Activated CD4-positive, alpha-beta T cell treated with anti-CD3 and anti-CD28 coated beads, Interleukin-2, amount 10 ng/mL, durations not matched to agents 7 days and 5 days (primary cell): ENCODE data around the gene GPNMB. TPM values are rescaled to one million over a fixed set of nuclear protein-coding genes. Genes with fewer than 3 reads are reported as not detected.
"Not testable (repeated sequence)": the region's sequence is repeated elsewhere in the genome, so short reads cannot be mapped to it uniquely, and the experiment has no call there.

ENCODE experiments used
- CTCF ChIA-PET: fragments of 350-600 bp; sonication (Branson Sonifier 250); formaldehyde crosslinking; loops from one replicate; lab custom pipeline; 2021; ENCODE audit warnings: antibody characterized with exemption; lab: Charles Lee
- POLR2A ChIA-PET: fragments of 350-600 bp; sonication (Branson Sonifier 250); formaldehyde crosslinking; loops from one replicate; lab custom pipeline; 2021; ENCODE audit warnings: antibody characterized with exemption; lab: Charles Lee
- DNase-seq: peaks from one replicate; pipeline ENCODE4 v3.0.0-alpha.2; 2020
- H3K27ac Mint-ChIP-seq: one replicate; pipeline ENCODE4 v1.8.0; 2021; ENCODE audit warnings: mild to moderate bottlenecking, moderate library complexity, mixed read lengths
- H3K27me3 Mint-ChIP-seq: one replicate; pipeline ENCODE4 v1.8.0; 2021; ENCODE audit warnings: mixed read lengths
- H3K36me3 Mint-ChIP-seq: one replicate; pipeline ENCODE4 v1.8.0; 2021; ENCODE audit warnings: low read depth, mixed read lengths
- H3K4me1 Mint-ChIP-seq: one replicate; pipeline ENCODE4 v1.8.0; 2021; ENCODE audit warnings: mixed read lengths
- H3K4me3 Mint-ChIP-seq: one replicate; pipeline ENCODE4 v1.8.0; 2021; ENCODE audit warnings: mild to moderate bottlenecking, moderate library complexity, mixed read lengths
- H3K9me3 Mint-ChIP-seq: one replicate; pipeline ENCODE4 v1.8.0; 2021; ENCODE audit warnings: mixed read lengths
- total RNA-seq, 2 experiments: library from RNA; stranded (reverse); gene quantifications; one replicate each; pipeline ENCODE4 v1.2.3, GENCODE V29; 2021

Gene GPNMB
- total RNA-seq = not detected

- ChIA-PET POLR2A (no interaction called here), CTCF (no interaction called here)
- no peaks in the 10 kb centered on the region for H3K9me3 Mint-ChIP-seq
- H3K27ac Mint-ChIP-seq = no peak within 1 kb of the TSS
- H3K36me3 Mint-ChIP-seq = no peaks in the 10 kb centered on the region
- peaks cover 3% of the 10 kb centered on the region for H3K4me1 Mint-ChIP-seq
- DNase-seq = no peak
- peaks cover 59% of the 10 kb centered on the region for H3K27me3 Mint-ChIP-seq
- H3K4me3 Mint-ChIP-seq = no peak within 1 kb of the TSS
Observed at GRCh38 chr7:23246555-23246954, at the start of gene GPNMB. Gene GPNMB (plus strand): TSS chr7:23246775. CDS start chr7:23246858, 83 bp downstream.

- DNase-seq, H3K4me3 Mint-ChIP-seq, H3K9me3 Mint-ChIP-seq, H3K4me1 Mint-ChIP-seq, H3K27ac Mint-ChIP-seq, POLR2A ChIA-PET, H3K27me3 Mint-ChIP-seq: not testable (repeated sequence)
- peaks cover 33% of the 10 kb centered on the region for H3K36me3 Mint-ChIP-seq
- CTCF ChIA-PET = interaction anchor here (1.3 kb wide), 1 partner anchor 12 kb away, joined by 4 read pairs; no protein-coding TSS in a partner anchor
Observed at GRCh38 chr7:23197745-23198144, 48.8 kb upstream of the GPNMB start.

GRCh38 chr7:23200331-23200730 is 46.2 kb upstream of the GPNMB start:
- peaks cover 1% of the 10 kb centered on the region for H3K4me1 Mint-ChIP-seq
- no peaks in the 10 kb centered on the region for H3K9me3 Mint-ChIP-seq
- H3K4me3 Mint-ChIP-seq = no peak overlapping the region
- H3K27ac Mint-ChIP-seq = no peak overlapping the region
- CTCF ChIA-PET = interaction anchor here (1.3 kb wide), 1 partner anchor 18 kb away, joined by 3 read pairs; the partner anchor contains the start of gene NUP42
- POLR2A ChIA-PET = no interaction called here
- no peak for DNase-seq
- peaks cover 49% of the 10 kb centered on the region for H3K36me3 Mint-ChIP-seq
- peaks cover 1% of the 10 kb centered on the region for H3K27me3 Mint-ChIP-seq

GRCh38 chr7:23204241-23204640 is 42.3 kb upstream of the GPNMB start:
- DNase-seq = no peak
- Mint-ChIP-seq H3K27me3 (peaks cover 26% of the 10 kb centered on the region), H3K27ac (no peak overlapping the region), H3K36me3 (peaks cover 42% of the 10 kb centered on the region), H3K9me3 (no peaks in the 10 kb centered on the region), H3K4me1 (peaks cover 8% of the 10 kb centered on the region), H3K4me3 (no peak overlapping the region)
- CTCF ChIA-PET = interaction anchor here (0.8 kb wide), 1 partner anchor 23 kb away, joined by 3 read pairs; the partner anchor contains the start of gene NUP42
- POLR2A ChIA-PET = no interaction called here

GRCh38 chr7:23205577-23205908 is 41.0 kb upstream of the GPNMB start:
- Mint-ChIP-seq H3K4me3 (peak overlapping the region; percentile 42), H3K36me3 (peaks cover 35% of the 10 kb centered on the region), H3K27ac (no peak overlapping the region), H3K9me3 (no peaks in the 10 kb centered on the region), H3K27me3 (peaks cover 26% of the 10 kb centered on the region), H3K4me1 (peaks cover 8% of the 10 kb centered on the region)
- ChIA-PET CTCF (no interaction called here), POLR2A (no interaction called here)
- no peak for DNase-seq

- Mint-ChIP-seq H3K4me1 (peaks cover 8% of the 10 kb centered on the region), H3K27ac (no peak overlapping the region), H3K27me3 (peaks cover 31% of the 10 kb centered on the region), H3K9me3 (no peaks in the 10 kb centered on the region), H3K4me3 (peak overlapping the region; percentile 42), H3K36me3 (peaks cover 32% of the 10 kb centered on the region)
- DNase-seq = no peak
- CTCF ChIA-PET = no interaction called here
- POLR2A ChIA-PET = no interaction called here
Observed at GRCh38 chr7:23205909-23206767, 40.4 kb upstream of the GPNMB start.

- H3K27ac Mint-ChIP-seq = no peak overlapping the region
- H3K36me3 Mint-ChIP-seq = peaks cover 27% of the 10 kb centered on the region
- peaks cover 8% of the 10 kb centered on the region for H3K4me1 Mint-ChIP-seq
- DNase-seq = no peak
- peaks cover 31% of the 10 kb centered on the region for H3K27me3 Mint-ChIP-seq
- no peak overlapping the region for H3K4me3 Mint-ChIP-seq
- ChIA-PET POLR2A (no interaction called here), CTCF (no interaction called here)
- no peaks in the 10 kb centered on the region for H3K9me3 Mint-ChIP-seq
Observed at GRCh38 chr7:23207021-23207420, 39.6 kb upstream of the GPNMB start.

GRCh38 chr7:23207884-23208283 is 38.7 kb upstream of the GPNMB start:
- H3K9me3 Mint-ChIP-seq = no peaks in the 10 kb centered on the region
- peaks cover 31% of the 10 kb centered on the region for H3K27me3 Mint-ChIP-seq
- H3K27ac Mint-ChIP-seq = no peak overlapping the region
- DNase-seq = no peak
- H3K36me3 Mint-ChIP-seq = peaks cover 27% of the 10 kb centered on the region
- ChIA-PET CTCF (no interaction called here), POLR2A (no interaction called here)
- H3K4me1 Mint-ChIP-seq = peaks cover 8% of the 10 kb centered on the region
- no peak overlapping the region for H3K4me3 Mint-ChIP-seq

- Mint-ChIP-seq H3K4me3 (no peak overlapping the region), H3K9me3 (no peaks in the 10 kb centered on the region), H3K36me3 (peaks cover 23% of the 10 kb centered on the region), H3K27me3 (peaks cover 31% of the 10 kb centered on the region), H3K27ac (no peak overlapping the region), H3K4me1 (peaks cover 8% of the 10 kb centered on the region)
- CTCF ChIA-PET = no interaction called here
- no peak for DNase-seq
- POLR2A ChIA-PET = no interaction called here
Observed at GRCh38 chr7:23208316-23208715, 38.3 kb upstream of the GPNMB start.

GRCh38 chr7:23210506-23210905 is 36.1 kb upstream of the GPNMB start:
- POLR2A ChIA-PET = no interaction called here
- Mint-ChIP-seq H3K9me3 (no peaks in the 10 kb centered on the region), H3K27ac (no peak overlapping the region), H3K36me3 (peaks cover 5% of the 10 kb centered on the region), H3K27me3 (peaks cover 28% of the 10 kb centered on the region), H3K4me3 (no peak overlapping the region), H3K4me1 (peaks cover 5% of the 10 kb centered on the region)
- DNase-seq = no peak
- CTCF ChIA-PET = no interaction called here

GRCh38 chr7:23211589-23211988 is 35.0 kb upstream of the GPNMB start:
- Mint-ChIP-seq H3K27me3 (peaks cover 23% of the 10 kb centered on the region), H3K9me3 (no peaks in the 10 kb centered on the region), H3K36me3 (peaks cover 1% of the 10 kb centered on the region), H3K4me3 (no peak overlapping the region), H3K27ac (no peak overlapping the region), H3K4me1 (peaks cover 2% of the 10 kb centered on the region)
- DNase-seq = no peak
- ChIA-PET POLR2A (no interaction called here), CTCF (no interaction called here)

- H3K27me3 Mint-ChIP-seq = peaks cover 15% of the 10 kb centered on the region
- POLR2A ChIA-PET = no interaction called here
- CTCF ChIA-PET = no interaction called here
Observed at GRCh38 chr7:23212395-23212794, 34.2 kb upstream of the GPNMB start.

GRCh38 chr7:23212841-23213240 is 33.7 kb upstream of the GPNMB start:
- no peaks in the 10 kb centered on the region for H3K9me3 Mint-ChIP-seq
- no peaks in the 10 kb centered on the region for H3K4me1 Mint-ChIP-seq
- DNase-seq = no peak
- no peak overlapping the region for H3K4me3 Mint-ChIP-seq
- peaks cover 11% of the 10 kb centered on the region for H3K27me3 Mint-ChIP-seq
- POLR2A ChIA-PET = no interaction called here
- H3K36me3 Mint-ChIP-seq = no peaks in the 10 kb centered on the region
- H3K27ac Mint-ChIP-seq = no peak overlapping the region
- CTCF ChIA-PET = no interaction called here

More at GRCh38 chr7:23212395-23212794, 34.2 kb upstream of the GPNMB start:
- no peaks in the 10 kb centered on the region for H3K9me3 Mint-ChIP-seq
- no peak overlapping the region for H3K27ac Mint-ChIP-seq
- DNase-seq = no peak
- no peaks in the 10 kb centered on the region for H3K4me1 Mint-ChIP-seq
- no peak overlapping the region for H3K4me3 Mint-ChIP-seq
- no peaks in the 10 kb centered on the region for H3K36me3 Mint-ChIP-seq
